ENCODE data around the gene TIMP3. TPM values are rescaled to one million over a fixed set of nuclear protein-coding genes. Genes with fewer than 3 reads are reported as not detected.

The TIMP3 gene
- total RNA-seq, 3 donors from 2014 or later: 269 to 1,246 (median 290) TPM

GRCh38 chr22:32897400-32897799 lies 95.9 kb downstream of the TIMP3 start:
- no peak for DNase-seq (ENCODE audit: low spot score in 2 of 2)
- H3K36me3 ChIP-seq: no peaks in the 10 kb centered on the region
- H3K4me3 ChIP-seq: no peak overlapping the region
- no peak for TF ChIP-seq POLR2AphosphoS5 (IDR thresholded peaks at IDR 0.05)
- no peak for TF ChIP-seq POLR2A (IDR thresholded peaks at IDR 0.05)
- TF ChIP-seq CTCF (IDR thresholded peaks at IDR 0.05): no peak
- intact Hi-C loops (cut with DNase I; ENCODE audit: low total_unique reads): no loop called here
- H3K9me3 ChIP-seq: no peaks in the 10 kb centered on the region
- H3K4me1 ChIP-seq: no peaks in the 10 kb centered on the region
- H3K27ac ChIP-seq: no peak overlapping the region
- H3K27me3 ChIP-seq: no peaks in the 10 kb centered on the region

- TF ChIP-seq CTCF (IDR thresholded peaks at IDR 0.05): no peak
- Histone ChIP-seq H3K27ac (no peak overlapping the region), H3K4me3 (no peak overlapping the region), H3K36me3 (no peaks in the 10 kb centered on the region), H3K27me3 (no peaks in the 10 kb centered on the region), H3K9me3 (no peaks in the 10 kb centered on the region), H3K4me1 (no peaks in the 10 kb centered on the region)
- intact Hi-C loops (cut with DNase I; ENCODE audit: low total_unique reads): no loop called here
- no peak for DNase-seq (ENCODE audit: low spot score in 2 of 2)
Observed at GRCh38 chr22:32900886-32901635, 99.6 kb downstream of the TIMP3 start.

- Histone ChIP-seq H3K4me3 (no peak overlapping the region), H3K27ac (no peak overlapping the region), H3K9me3 (no peaks in the 10 kb centered on the region), H3K4me1 (no peaks in the 10 kb centered on the region), H3K27me3 (no peaks in the 10 kb centered on the region), H3K36me3 (no peaks in the 10 kb centered on the region)
- TF ChIP-seq CTCF (IDR thresholded peaks at IDR 0.05) (no peak), POLR2A (IDR thresholded peaks at IDR 0.05) (no peak), POLR2AphosphoS5 (IDR thresholded peaks at IDR 0.05) (no peak)
- intact Hi-C loops (cut with DNase I; ENCODE audit: low total_unique reads): no loop called here
- no peak for DNase-seq (ENCODE audit: low spot score in 2 of 2)
Observed at GRCh38 chr22:32901925-32902324, 100.4 kb downstream of the TIMP3 start.

GRCh38 chr22:32903507-32903906 lies 102.0 kb downstream of the TIMP3 start:
- Histone ChIP-seq H3K27ac (no peak overlapping the region), H3K4me3 (no peak overlapping the region), H3K36me3 (no peaks in the 10 kb centered on the region), H3K9me3 (no peaks in the 10 kb centered on the region), H3K4me1 (no peaks in the 10 kb centered on the region), H3K27me3 (no peaks in the 10 kb centered on the region)
- intact Hi-C loops (cut with DNase I; ENCODE audit: low total_unique reads): no loop called here
- DNase-seq (ENCODE audit: low spot score in 2 of 2): no peak
- no peak for TF ChIP-seq POLR2A (IDR thresholded peaks at IDR 0.05)

GRCh38 chr22:32904044-32904443 lies 102.5 kb downstream of the TIMP3 start:
- Histone ChIP-seq H3K4me3 (no peak overlapping the region), H3K4me1 (no peaks in the 10 kb centered on the region), H3K9me3 (no peaks in the 10 kb centered on the region), H3K27ac (no peak overlapping the region), H3K36me3 (no peaks in the 10 kb centered on the region), H3K27me3 (no peaks in the 10 kb centered on the region)
- intact Hi-C loops (cut with DNase I; ENCODE audit: low total_unique reads): no loop called here
- no peak for TF ChIP-seq CTCF (IDR thresholded peaks at IDR 0.05)
- no peak for TF ChIP-seq POLR2AphosphoS5 (IDR thresholded peaks at IDR 0.05)
- no peak for TF ChIP-seq POLR2A (IDR thresholded peaks at IDR 0.05)
- no peak for DNase-seq (ENCODE audit: low spot score in 2 of 2)

All from breast epithelium (tissue), 4 donors.